Hematopoietic multipotent progenitor cell treated with erythropoietin and hydrocortisone succinate and interleukin-3 and kit ligand, for 17 days (in vitro differentiated cells): Measurements from ENCODE around the gene NFATC1.

Experiments used
- DNase-seq: peaks from one replicate; pipeline ENCODE4 v3.0.0-alpha.2; 2015; ENCODE audit warnings: low spot score

The NFATC1 gene

GRCh38 chr18:79556829-79557585 lies 161.3 kb downstream of the NFATC1 start:
- no peak for DNase-seq

DNA sequence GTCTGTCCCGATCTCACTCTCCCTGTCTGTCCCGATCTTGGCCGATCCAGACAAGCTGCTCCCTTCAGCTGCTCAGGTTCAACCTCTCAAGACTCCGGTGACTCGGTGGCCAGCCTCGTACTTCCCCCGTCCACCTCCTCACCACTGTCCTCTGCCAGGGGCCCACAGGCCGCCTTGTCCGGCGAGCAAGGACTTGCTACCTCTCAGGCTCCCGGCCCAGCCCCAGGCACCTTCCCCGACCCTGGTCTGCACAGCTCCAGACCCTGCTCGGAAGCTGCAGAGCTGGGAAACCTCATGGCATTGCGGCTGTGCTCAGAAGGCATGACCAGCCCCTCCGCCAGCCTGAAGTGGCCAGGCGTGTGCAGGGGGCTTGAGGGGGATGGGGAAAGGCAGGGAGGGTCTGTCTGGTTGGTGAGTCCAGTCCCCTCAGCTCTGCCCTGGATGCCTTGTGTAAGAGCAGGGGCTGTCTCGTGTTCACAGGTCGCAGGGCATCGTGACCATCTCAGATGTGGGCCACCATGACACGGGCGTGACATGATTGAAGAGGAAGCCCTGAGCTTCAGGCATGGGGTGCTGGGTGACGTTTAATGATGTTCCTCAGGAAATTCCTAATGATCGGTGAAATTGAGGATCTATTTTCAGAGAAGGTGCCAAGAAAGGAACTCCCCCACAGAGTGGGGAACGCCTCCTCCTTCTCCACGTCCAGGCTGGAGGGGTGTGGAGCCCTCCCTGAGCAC lies 162.6 kb downstream of the NFATC1 start:
- DNase-seq = no peak

DNA sequence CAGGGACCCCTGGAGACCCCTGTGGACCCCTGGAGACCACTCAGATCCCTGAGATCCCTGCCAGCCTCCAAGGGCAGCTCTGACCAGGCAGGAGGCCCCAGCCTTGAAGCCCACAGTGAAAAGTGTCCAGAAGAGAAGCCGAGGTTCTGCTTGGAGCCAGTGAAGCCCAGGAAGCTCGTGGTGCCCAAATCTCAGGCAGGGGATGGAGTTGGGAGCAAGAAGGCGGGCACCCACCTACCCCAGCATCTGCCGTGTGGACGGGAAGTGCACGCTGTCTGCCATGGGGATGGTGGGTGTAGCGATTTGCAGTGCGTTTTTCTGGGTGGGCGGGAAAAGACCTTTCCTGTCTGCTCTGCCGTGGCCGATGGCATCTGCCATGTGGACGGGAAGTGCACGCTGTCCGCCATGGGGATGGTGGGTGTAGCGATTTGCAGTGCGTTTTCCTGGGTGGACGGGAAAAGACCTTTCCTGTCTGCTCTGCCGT lies 163.2 kb downstream of the NFATC1 start:
- DNase-seq = no peak

DNA sequence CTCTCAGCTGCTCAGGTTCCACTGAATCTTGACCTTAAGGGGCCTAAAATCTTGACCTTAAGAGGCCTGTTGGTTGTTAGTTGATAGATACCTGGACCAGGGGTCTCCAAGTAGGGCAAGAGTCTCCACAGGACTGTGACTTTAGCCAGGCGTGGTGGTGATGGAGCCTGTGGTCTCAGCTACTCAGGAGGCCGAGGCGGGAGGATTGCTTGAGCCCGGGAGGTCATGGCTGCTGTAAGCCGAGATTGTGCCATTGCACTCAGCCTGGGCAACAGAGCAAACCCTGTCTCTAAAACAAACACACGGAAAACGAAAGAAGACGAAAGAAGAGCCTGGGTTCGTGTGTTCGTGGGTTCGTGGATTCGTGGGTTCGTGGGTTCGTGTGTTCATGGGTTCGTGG lies 163.7 kb downstream of the NFATC1 start:
- no peak for DNase-seq

DNA sequence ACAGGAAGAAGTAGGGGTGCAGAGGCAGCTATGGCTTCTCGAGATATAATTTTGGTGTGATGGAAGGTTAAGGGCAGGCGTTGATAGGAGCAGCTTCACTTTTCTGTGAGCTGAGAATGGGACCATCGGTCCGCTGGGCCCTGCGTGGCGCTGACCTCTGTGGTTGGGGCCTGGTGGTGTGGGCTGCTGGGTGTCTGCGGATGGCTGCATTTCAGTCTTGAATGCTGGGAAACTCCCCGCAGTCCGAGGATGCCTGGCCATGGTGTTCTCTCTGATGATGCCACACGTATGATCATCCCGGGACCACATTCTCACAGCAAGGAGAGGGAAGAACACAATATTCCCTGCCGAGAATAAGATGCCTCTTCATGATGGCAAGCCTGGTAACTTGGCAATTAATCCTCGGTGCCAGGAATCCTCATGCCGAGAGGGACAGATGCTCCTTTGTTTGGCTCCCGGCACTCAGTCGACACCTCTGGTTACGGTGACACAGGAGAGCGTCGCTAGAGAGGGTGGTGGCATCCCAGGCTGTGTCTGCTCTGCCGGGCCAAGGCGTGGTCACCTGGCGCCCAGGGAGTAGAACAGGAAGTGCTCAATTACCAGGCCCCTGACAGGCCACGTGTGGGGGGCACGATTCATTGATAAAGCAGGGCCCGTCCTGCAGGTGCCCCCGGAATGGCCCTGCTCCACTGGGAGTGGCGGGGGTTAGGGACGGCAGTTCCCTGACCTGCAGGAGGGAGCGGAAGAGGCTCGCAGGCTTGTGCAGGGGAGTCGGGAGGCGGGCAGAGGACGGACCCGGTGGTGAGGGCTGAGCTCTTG lies 164.5 kb downstream of the NFATC1 start:
- no peak for DNase-seq

DNA sequence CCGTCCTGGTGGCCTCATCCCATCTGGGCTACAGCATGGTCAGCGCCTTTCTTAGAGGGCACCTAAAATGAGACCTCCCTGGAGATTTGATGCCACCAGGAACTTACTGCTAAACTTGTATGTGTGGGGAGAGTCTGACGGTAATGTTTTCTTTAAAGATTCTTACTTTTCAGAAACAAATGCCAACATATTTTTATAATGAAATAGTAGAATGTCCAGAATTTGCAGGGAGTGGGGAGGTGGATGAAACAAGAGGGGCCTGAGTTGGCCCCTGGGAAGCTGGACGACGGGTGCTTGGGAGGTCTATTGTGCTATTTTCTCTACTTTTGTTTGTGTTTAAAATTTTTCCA lies 165.1 kb downstream of the NFATC1 start:
- DNase-seq = no peak

DNA sequence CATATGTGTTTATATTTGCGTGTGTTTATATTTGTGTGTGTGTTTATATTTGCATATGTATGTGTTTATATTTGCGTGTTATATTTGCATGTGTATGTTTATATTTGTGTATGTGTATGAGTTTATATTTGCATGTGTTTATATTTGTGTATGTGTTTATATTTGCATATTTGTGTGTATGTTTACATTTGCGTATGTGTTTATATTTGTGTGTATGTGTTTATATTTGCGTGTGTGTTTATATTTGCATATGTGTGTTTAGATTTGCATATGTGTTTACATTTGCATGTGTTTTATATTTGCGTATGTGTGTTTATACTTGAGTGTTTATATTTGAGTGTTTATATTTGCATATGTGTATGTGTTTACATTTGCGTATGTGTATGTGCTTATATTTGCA lies 168.2 kb downstream of the NFATC1 start:
- DNase-seq = no peak

DNA sequence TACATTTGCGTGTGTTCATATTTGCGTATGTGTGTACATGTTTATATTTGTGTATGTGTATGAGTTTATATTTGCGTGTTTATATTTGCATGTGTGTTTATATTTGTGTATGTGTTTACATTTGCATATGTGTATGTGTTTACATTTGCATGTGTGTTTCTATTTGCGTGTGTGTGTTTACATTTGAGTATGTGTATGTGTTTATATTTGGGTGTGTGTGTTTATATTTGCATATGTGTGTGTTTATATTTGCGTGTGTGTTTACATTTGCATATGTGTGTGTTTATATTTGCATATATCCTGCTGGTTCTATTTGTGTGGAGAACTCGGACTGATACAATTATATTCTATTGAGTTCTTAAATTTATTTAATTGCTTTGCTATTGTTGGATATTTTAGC lies 168.7 kb downstream of the NFATC1 start:
- no peak for DNase-seq

DNA sequence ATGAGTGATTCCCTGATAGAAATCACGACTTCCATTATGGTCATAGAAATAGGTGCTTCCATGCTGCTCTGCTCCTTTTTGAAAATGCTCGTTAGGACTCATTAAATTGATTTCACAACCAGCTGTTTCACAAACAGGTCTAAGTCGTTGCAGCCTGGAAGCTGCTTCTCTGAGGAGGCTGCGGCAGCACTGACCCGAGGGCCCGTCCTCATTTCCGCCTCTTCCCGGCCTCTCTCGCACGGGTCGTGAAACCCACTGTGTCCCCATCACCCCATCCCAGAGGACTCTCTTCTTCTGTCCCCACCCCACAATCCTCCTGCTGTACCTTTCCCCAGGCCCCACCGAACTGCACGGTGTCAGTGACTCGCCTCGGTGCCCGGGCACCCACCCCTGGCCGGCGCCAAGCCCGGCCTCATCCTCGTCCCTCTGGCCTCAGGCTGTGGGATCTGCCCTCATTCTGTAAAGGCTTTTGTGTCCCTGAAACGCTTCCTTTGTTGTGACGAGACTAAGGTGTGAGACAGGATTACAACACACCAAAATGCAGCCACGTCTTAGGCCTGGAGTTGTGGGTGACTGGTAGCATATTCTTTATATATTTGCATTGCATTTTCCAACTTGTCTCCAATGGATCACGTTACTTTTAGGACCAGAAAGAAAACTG lies 171.2 kb downstream of the NFATC1 start:
- DNase-seq = no peak

GRCh38 chr18:79567481-79568147 lies 171.9 kb downstream of the NFATC1 start:
- no peak for DNase-seq

GRCh38 chr18:79568543-79569205 lies 172.9 kb downstream of the NFATC1 start:
- no peak for DNase-seq

DNA sequence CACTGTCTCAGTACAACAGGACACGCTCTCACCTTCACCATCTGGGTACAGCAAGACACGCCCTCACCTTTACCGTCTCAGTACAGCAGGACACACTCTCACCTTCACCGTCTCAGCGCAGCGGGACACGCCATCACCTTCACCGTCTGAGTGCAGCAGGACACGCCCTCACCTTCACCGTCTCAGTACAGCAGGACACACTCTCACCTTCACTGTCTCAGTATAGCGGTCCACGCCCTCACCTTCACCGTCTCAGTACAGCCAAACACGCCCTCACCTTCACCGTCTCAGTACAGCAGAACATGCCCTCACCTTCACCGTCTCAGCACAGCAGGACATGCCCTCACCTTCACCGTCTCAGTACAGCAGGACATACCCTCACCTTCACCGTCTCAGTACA lies 174.0 kb downstream of the NFATC1 start:
- no peak for DNase-seq

DNA sequence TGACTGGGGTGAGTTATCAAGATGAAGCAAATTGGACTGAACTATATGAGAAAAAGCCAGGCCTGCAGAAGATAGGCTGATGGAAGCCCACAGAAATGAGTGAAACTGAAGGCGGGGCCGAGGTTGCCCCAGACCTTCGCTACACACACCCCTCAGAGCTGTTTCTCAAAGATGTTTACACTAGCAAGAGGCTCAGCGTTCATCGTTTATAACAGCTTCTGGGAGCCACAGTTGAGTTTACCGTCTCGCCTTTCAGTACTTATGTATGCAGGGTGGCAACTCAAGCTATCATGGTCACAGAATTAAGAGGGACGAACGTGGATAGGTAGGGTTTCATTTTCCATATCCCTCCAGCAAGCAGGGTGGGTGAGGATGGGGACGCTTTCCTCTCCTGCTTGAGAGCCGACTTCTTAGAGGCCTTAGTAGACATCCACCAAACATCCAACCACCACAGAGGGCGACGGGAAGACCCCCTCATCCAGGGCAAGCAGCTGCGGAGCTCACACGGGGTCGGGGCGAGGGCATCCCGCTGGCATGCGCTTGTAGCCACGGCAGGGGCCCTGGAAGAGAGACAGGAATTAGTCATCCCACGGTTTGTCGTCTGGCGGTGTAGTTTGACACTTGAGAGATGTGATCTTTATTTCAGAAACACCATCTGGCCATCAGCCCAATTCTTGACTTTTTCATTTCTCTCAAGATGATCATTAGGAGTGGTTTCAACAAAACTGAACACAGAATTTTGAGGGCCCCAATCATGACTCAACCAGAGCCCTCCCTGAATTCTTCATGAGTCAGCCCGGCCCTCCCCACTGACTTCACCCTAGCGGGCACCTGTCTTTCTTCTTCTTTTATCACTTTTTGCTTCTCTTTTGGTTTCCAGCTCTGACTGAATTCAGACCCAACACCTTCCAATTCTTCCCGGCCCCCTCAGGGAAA lies 174.8 kb downstream of the NFATC1 start:
- DNase-seq = no peak

DNA sequence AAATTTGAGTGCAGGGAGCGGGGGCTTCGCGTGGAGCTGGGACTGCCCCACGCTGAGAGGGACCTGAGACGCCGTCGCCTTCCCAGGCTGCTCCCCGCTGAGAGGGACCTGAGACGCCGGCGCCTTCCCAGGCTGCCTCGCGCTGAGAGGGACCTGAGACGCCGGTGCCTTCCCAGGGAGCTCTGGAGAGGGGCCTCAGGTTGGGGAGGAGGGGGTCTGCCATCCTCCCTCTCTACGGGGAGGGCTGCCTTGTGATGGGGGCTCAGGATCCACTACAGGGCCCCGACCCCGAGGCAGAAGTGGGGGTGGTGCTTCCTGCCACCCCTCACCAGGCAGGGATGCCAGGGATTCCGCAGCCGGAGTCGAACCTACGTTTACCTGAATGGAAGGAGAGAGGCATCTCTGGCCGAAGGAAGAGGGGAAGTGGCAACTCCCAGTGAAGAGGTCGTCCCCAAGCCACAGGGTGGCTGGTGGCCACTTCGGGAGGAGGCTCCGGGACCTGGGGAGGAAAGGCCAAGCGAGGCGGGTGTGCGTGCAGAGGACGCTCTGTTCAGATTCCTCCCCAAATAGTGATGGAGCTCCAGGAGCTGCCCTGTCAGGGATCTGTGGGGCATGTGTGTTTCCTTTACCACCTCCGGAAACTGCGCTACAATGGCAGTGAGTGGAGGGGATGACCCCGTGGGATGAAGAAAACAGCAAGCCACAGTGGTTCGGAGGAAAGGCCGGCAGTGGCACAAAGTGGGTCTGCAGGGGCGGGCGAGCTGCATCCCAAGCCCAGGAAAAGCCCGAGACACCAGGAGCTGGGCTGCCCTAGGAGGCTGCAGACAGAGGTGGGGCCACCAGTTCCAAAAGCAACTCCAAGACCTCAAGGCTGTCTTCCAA lies 175.7 kb downstream of the NFATC1 start:
- no peak for DNase-seq

DNA sequence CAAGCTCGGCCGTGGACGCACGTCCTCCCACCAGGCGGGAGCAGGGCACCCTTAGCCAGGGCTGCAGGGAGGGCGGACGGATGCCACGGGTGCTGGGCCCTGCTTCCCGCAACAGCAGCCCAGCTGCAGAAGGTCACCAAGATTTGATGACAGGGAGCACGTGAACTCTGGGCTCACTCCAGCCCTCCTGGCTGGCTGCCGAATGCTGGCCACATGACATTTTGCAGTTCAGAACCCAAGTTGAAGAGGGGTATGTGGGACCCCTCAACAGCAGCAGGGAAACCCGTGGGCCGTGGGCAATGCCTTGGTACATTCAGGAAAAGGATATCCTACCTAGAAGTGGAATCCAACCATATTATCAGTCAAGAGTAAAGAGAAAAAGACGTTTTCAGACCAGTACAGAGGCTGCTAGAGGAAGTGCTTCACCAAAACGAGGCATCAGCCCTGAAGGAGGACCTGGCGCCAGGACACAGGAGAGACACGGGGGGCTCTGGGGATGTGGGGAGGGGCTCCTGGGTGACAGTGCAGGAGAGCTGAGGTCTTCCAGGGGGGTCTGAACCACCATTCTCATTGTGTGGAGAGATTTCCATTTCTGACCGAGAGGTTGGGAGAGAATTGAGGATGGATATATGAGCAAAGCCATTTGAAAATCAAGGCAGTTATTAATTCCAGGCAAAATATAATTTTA lies 176.5 kb downstream of the NFATC1 start:
- DNase-seq = no peak

DNA sequence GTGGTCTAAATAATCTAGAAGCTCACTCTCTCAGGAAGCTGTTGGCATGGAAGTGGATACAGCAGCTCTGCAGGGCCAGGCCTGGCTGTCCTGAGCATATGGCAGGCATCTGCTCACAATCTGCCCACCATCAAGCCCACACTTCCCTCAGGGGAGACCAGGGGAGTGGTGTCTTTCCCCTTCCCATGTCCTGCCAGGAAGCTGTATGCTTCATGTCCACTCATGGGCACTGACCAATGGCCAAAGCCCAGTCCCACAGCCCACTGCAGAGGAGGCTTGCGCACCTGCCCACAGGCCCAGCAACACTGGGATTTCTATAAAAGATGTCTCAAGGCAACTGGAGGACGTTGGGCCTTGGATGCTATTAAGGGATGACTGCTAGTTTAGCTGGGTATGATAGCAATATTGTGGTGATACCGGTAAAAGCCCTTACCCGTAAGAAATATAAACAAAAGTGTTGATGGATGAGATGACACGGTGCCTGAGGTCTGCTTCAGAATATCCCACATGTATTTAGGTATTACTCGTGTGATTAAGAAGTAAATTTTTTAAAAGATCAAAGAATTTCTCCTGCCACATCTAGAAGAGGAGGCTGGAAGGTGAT lies 177.2 kb downstream of the NFATC1 start:
- DNase-seq = no peak

- no peak for DNase-seq
Observed at GRCh38 chr18:79573921-79574491, 178.3 kb downstream of the NFATC1 start.
